H1 (cell line): ENCODE measurements around the gene SLC24A4. TPM values are rescaled to one million over a fixed set of nuclear protein-coding genes. Genes with fewer than 3 reads are reported as not detected.

Source experiments
- CTCF ChIA-PET: fragments of 300-600 bp; sonication (Branson Sonifier 250); formaldehyde crosslinking; loops from one replicate; lab custom pipeline; 2021; ENCODE audit not compliant: partially characterized antibody; lab: Charles Lee
- POLR2A ChIA-PET: fragments of 300-600 bp; sonication (Branson Sonifier 250); formaldehyde crosslinking; loops from one replicate; lab custom pipeline; 2021; ENCODE audit warnings: inconsistent platforms; ENCODE audit not compliant: partially characterized antibody; lab: Charles Lee
- DNase-seq, 2 experiments: peaks; one replicate each; pipeline versions ENCODE4 v3.0.0 to v3.0.0-alpha.2; 2010 to 2022; ENCODE audit warnings: low spot score in 2 of 2, low read depth in 1 of 2, mixed read lengths in 1 of 2
- FAIRE-seq: peaks from 2 replicates; lab custom pipeline; 2011; peaks lifted over from hg19 to GRCh38; lab: Jason Lieb, UNC
- H2AFZ ChIP-seq: 2 replicates; pipeline ENCODE4 v1.8.1; 2012; ENCODE audit warnings: low read length, inconsistent platforms
- H2AK5ac ChIP-seq: 2 replicates; pipeline ENCODE4 v1.6.1; 2013; ENCODE audit warnings: low read depth, low read length
- H2BK120ac ChIP-seq: replicated peaks from 2 replicates; pipeline ENCODE3; 2013; ENCODE audit warnings: low read depth, low read length, inconsistent platforms
- H2BK12ac ChIP-seq: 2 replicates; pipeline ENCODE4 v1.6.1; 2013; ENCODE audit warnings: low read depth, low read length
- H2BK15ac ChIP-seq: 2 replicates; pipeline ENCODE4 v1.6.1; 2013; ENCODE audit warnings: low read length
- H2BK20ac ChIP-seq: 2 replicates; pipeline ENCODE4 v1.6.1; 2013; ENCODE audit warnings: low read length
- H2BK5ac ChIP-seq: 2 replicates; pipeline ENCODE4 v1.6.1; 2013; ENCODE audit warnings: low read depth, low read length
- H3K14ac ChIP-seq: 2 replicates; pipeline ENCODE4 v1.6.1; 2013; ENCODE audit warnings: inconsistent platforms; ENCODE audit not compliant: insufficient read length
- H3K18ac ChIP-seq: 2 replicates; pipeline ENCODE4 v1.6.1; 2013; ENCODE audit warnings: low read length; ENCODE audit errors: extremely low read depth
- H3K23ac ChIP-seq: 2 replicates; pipeline ENCODE4 v1.6.1; 2013; ENCODE audit warnings: inconsistent platforms; ENCODE audit not compliant: insufficient read length
- H3K23me2 ChIP-seq: 2 replicates; pipeline ENCODE4 v1.6.1; 2013; ENCODE audit warnings: low read depth, low read length
- H3K27ac ChIP-seq: 2 replicates; pipeline ENCODE4 v1.6.1; 2011; ENCODE audit warnings: low read depth, low read length, inconsistent platforms
- H3K27me3 ChIP-seq, 4 experiments: replicated peaks in 1 of 4; 1 replicate in 1 of 4; 2 replicates in 3 of 4; pipeline versions ENCODE4 v1.6.1 to v1.8.1; 2011 to 2013; ENCODE audit warnings: low read length in 3 of 4, mild to moderate bottlenecking in 3 of 4, inconsistent platforms in 2 of 4, mixed read lengths in 2 of 4, moderate library complexity in 1 of 4; ENCODE audit not compliant: control insufficient read depth in 3 of 4, insufficient read depth in 3 of 4; ENCODE audit errors: extremely low read depth in 1 of 4
- H3K36me3 ChIP-seq, 4 experiments: 2 replicates each; pipeline versions ENCODE4 v1.6.1 to v1.8.1; 2011 to 2013; ENCODE audit warnings: mild to moderate bottlenecking in 4 of 4, low read length in 3 of 4, moderate library complexity in 2 of 4, control low read depth in 1 of 4, inconsistent platforms in 1 of 4; ENCODE audit not compliant: insufficient read depth in 4 of 4, control insufficient read depth in 2 of 4
- H3K4ac ChIP-seq: replicated peaks from 2 replicates; pipeline ENCODE3; 2013; ENCODE audit warnings: low read length, low read depth, mixed read lengths, inconsistent platforms; ENCODE audit not compliant: insufficient read length
- H3K4me1 ChIP-seq, 4 experiments: replicated peaks in 1 of 4; 1 replicate in 1 of 4; 2 replicates in 3 of 4; pipeline versions ENCODE4 v1.6.1 to v1.8.1; 2011 to 2013; ENCODE audit warnings: low read length in 3 of 4, inconsistent platforms in 2 of 4, mixed read lengths in 1 of 4; ENCODE audit not compliant: insufficient read depth in 4 of 4, control insufficient read depth in 3 of 4
- H3K4me2 ChIP-seq, 2 experiments: 2 replicates each; pipeline versions ENCODE4 v1.6.1 to v1.8.1; 2011 to 2013; ENCODE audit warnings: low read depth in 2 of 2, low read length in 2 of 2, control low read depth in 1 of 2, inconsistent platforms in 1 of 2, mild to moderate bottlenecking in 1 of 2; ENCODE audit not compliant: insufficient read depth in 1 of 2
- H3K4me3 ChIP-seq, 4 experiments: fragments of 200-600, 300-600 bp in 1 of 4; sonication (generic), shearing (Covaris generic), sonication (Bioruptor Twin) in 1 of 4; 2 replicates each; pipeline versions ENCODE4 v1.5.1 to v1.8.1; 2011 to 2016; ENCODE audit warnings: low read length in 4 of 4, low read depth in 3 of 4, control low read depth in 2 of 4, inconsistent platforms in 2 of 4, mild to moderate bottlenecking in 2 of 4, mixed read lengths in 1 of 4, moderate library complexity in 1 of 4; ENCODE audit not compliant: insufficient read depth in 2 of 4; ENCODE audit errors: extremely low read depth in 1 of 4
- H3K56ac ChIP-seq: replicated peaks from 2 replicates; pipeline ENCODE3; 2013; ENCODE audit warnings: low read depth, mild to moderate bottlenecking, mixed read lengths, low read length, inconsistent platforms; ENCODE audit not compliant: insufficient read length
- H3K79me1 ChIP-seq: 2 replicates; pipeline ENCODE4 v1.6.1; 2013; ENCODE audit warnings: low read depth, low read length, control low read depth
- H3K79me2 ChIP-seq, 2 experiments: 2 replicates each; pipeline versions ENCODE4 v1.6.1 to v1.8.1; 2012 to 2013; ENCODE audit warnings: low read length in 2 of 2, mild to moderate bottlenecking in 2 of 2, inconsistent platforms in 1 of 2; ENCODE audit not compliant: insufficient read depth in 2 of 2, control insufficient read depth in 1 of 2
- H3K9ac ChIP-seq, 4 experiments: replicated peaks in 1 of 4; 1 replicate in 1 of 4; 2 replicates in 3 of 4; pipeline versions ENCODE4 v1.6.1 to v1.8.1; 2011 to 2013; ENCODE audit warnings: low read depth in 3 of 4, low read length in 3 of 4, control low read depth in 2 of 4, mild to moderate bottlenecking in 2 of 4, moderate library complexity in 2 of 4, inconsistent platforms in 1 of 4; ENCODE audit errors: extremely low read depth in 1 of 4
- H3K9me3 ChIP-seq, 2 experiments: 2 replicates each; pipeline versions ENCODE4 v1.6.1 to v1.8.1; 2012 to 2013; ENCODE audit warnings: mild to moderate bottlenecking in 2 of 2, moderate library complexity in 2 of 2, control low read depth in 1 of 2, inconsistent platforms in 1 of 2, low read depth in 1 of 2, low read length in 1 of 2, mixed read lengths in 1 of 2; ENCODE audit not compliant: insufficient read depth in 2 of 2
- H4K20me1 ChIP-seq, 2 experiments: replicated peaks in 1 of 2; 2 replicates each; pipeline versions ENCODE3 to v1.8.1; 2011 to 2013; ENCODE audit warnings: inconsistent platforms in 2 of 2, low read length in 2 of 2, mild to moderate bottlenecking in 1 of 2; ENCODE audit not compliant: insufficient read depth in 2 of 2, control insufficient read depth in 1 of 2
- H4K5ac ChIP-seq: 2 replicates; pipeline ENCODE4 v1.6.1; 2013; ENCODE audit warnings: low read length, low read depth, mixed read lengths, inconsistent platforms; ENCODE audit not compliant: insufficient read length
- H4K8ac ChIP-seq: 2 replicates; pipeline ENCODE4 v1.8.0; 2013; ENCODE audit warnings: mild to moderate bottlenecking, moderate library complexity, low read length, inconsistent platforms; ENCODE audit not compliant: insufficient read depth; ENCODE audit errors: extremely low read depth
- H4K91ac ChIP-seq: replicated peaks from 2 replicates; pipeline ENCODE3; 2013; ENCODE audit warnings: low read length, mixed read lengths, inconsistent platforms; ENCODE audit not compliant: insufficient read length
- CTBP2 ChIP-seq: IDR thresholded peaks from 2 replicates; pipeline ENCODE4 v1.7.0; 2011; ENCODE audit warnings: borderline replicate concordance, mild to moderate bottlenecking, moderate library complexity, mixed read lengths, low read length; ENCODE audit not compliant: insufficient read depth, insufficient read length
- KDM5A ChIP-seq: fragments of 200-600 bp; IDR thresholded peaks from 2 replicates; pipeline ENCODE4 v1.7.1; 2012; ENCODE audit warnings: mild to moderate bottlenecking, low read length, inconsistent platforms, mixed read lengths
- NANOG ChIP-seq: IDR thresholded peaks from 2 replicates; pipeline ENCODE4 v1.6.1; 2011; ENCODE audit warnings: low read length, low read depth, mild to moderate bottlenecking, inconsistent platforms; ENCODE audit not compliant: insufficient read depth, poor library complexity, severe bottlenecking
- WGBS, 2 experiments: shearing (Covaris generic) in 1 of 2; methylation state at CpG; one replicate each; pipeline versions ENCODE4 v1.1.6 to v1.1.7; 2013 to 2015; ENCODE audit warnings: low lambda C conversion rate in 2 of 2, mixed read lengths in 2 of 2, inconsistent platforms in 1 of 2, low coverage in 1 of 2, missing lambda C conversion rate in 1 of 2; ENCODE audit not compliant: insufficient replicate concordance in 2 of 2, insufficient coverage in 1 of 2, insufficient read length in 1 of 2; ENCODE audit errors: extremely low coverage in 1 of 2, missing lambda C conversion rate in 1 of 2; 5-methylcytosine and 5-hydroxymethylcytosine counted together
- polyA plus RNA-seq, 7 experiments: library from polyadenylated mRNA; depleted of rRNA in 3 of 7; stranded (reverse) in 5 of 7; unstranded in 2 of 7; fragments of >200 nt in 5 of 7; fragments of 200-250 nt in 2 of 7; gene quantifications; 1 replicate in 5 of 7; 2 replicates in 1 of 7; 4 replicates in 1 of 7; pipeline versions ENCODE4 v1.2.1 to v1.2.3, GENCODE V29; 2011 to 2013; ENCODE audit warnings: missing spikeins in 2 of 7, mixed read lengths in 2 of 7
- total RNA-seq: library from RNA; stranded (reverse); fragmentation: NEBNext Ultra II Directional; extraction: Animal tissue kit (Norgen Biotek cat#: 25700); gene quantifications from 2 replicates; pipeline ENCODE4 v1.2.1, GENCODE V29; 2021
- TF ChIP-seq, protein P1 (sequence below): IDR thresholded peaks from 2 replicates; pipeline ENCODE4 v1.6.1; 2012; ENCODE audit warnings: inconsistent platforms
- TF ChIP-seq, protein P2 (sequence below): IDR thresholded peaks from 2 replicates; pipeline ENCODE4 v1.6.1; 2012; ENCODE audit warnings: low read length, inconsistent platforms

Gene SLC24A4
- total and polyA plus RNA-seq, 2 of the 8 experiments (the other 6 are each of a cell fraction or from before 2014, with no cell fraction given), result 0.27 to 0.89 TPM

- no peaks in the 10 kb centered on the region for H3K23me2 ChIP-seq
- POLR2A ChIA-PET, result no interaction called here
- no peak overlapping the region for H2BK15ac ChIP-seq
- H2BK20ac ChIP-seq, result peak overlapping the region; percentile 26; the same call in 1 of the 2 replicates
- H3K36me3 ChIP-seq, result no peaks in the 10 kb centered on the region
- H4K5ac ChIP-seq, result no peak overlapping the region
- H2BK12ac ChIP-seq, result no peak overlapping the region
- no peak overlapping the region for H4K91ac ChIP-seq
- no peak overlapping the region for H3K9ac ChIP-seq
- no peaks in the 10 kb centered on the region for H3K79me1 ChIP-seq
- no peak overlapping the region for H3K23ac ChIP-seq
- H3K4me3 ChIP-seq, result peak overlapping the region in 1 of 4 experiments; percentile 1; a peak in 1 of 8 replicates
- H2AK5ac ChIP-seq, result no peak overlapping the region
- no peak overlapping the region for H3K56ac ChIP-seq
- FAIRE-seq (no peak), DNase-seq (no peak)
- no peaks in the 10 kb centered on the region for H3K27me3 ChIP-seq
- H2AFZ ChIP-seq, result no peak overlapping the region
- H3K14ac ChIP-seq, result no peak overlapping the region
- no peaks in the 10 kb centered on the region for H3K79me2 ChIP-seq
- H2BK5ac ChIP-seq, result no peak overlapping the region
- WGBS, 2 experiments, result 49% methylated on average over 9 of the region's 9 CpGs; no CpG with 5 or more reads in 1 of the 2 experiments
- peak overlapping the region; percentile 22 to 29; a peak in 1 of 4 replicates for H3K4me2 ChIP-seq
- H3K4ac ChIP-seq, result no peak overlapping the region
- no peaks in the 10 kb centered on the region for H3K9me3 ChIP-seq
- H4K20me1 ChIP-seq, result peaks cover 0 to 1% of the 10 kb centered on the region in 2 experiments
- no peak overlapping the region for H3K27ac ChIP-seq
- peaks cover 6 to 22% (median 9%) of the 10 kb centered on the region in 4 experiments; a peak in 6 of 7 replicates for H3K4me1 ChIP-seq
- no peak overlapping the region for H3K18ac ChIP-seq
- H2BK120ac ChIP-seq, result no peak overlapping the region
- TF ChIP-seq, protein P1, sequence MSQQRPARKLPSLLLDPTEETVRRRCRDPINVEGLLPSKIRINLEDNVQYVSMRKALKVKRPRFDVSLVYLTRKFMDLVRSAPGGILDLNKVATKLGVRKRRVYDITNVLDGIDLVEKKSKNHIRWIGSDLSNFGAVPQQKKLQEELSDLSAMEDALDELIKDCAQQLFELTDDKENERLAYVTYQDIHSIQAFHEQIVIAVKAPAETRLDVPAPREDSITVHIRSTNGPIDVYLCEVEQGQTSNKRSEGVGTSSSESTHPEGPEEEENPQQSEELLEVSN, result no peak
- no peak for TF ChIP-seq CTBP2
- TF ChIP-seq NANOG, result no peak
- TF ChIP-seq, protein P2, sequence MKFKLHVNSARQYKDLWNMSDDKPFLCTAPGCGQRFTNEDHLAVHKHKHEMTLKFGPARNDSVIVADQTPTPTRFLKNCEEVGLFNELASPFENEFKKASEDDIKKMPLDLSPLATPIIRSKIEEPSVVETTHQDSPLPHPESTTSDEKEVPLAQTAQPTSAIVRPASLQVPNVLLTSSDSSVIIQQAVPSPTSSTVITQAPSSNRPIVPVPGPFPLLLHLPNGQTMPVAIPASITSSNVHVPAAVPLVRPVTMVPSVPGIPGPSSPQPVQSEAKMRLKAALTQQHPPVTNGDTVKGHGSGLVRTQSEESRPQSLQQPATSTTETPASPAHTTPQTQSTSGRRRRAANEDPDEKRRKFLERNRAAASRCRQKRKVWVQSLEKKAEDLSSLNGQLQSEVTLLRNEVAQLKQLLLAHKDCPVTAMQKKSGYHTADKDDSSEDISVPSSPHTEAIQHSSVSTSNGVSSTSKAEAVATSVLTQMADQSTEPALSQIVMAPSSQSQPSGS, result no peak
- no peak for TF ChIP-seq KDM5A
- CTCF ChIA-PET, result interaction anchor here (0.8 kb wide), 1 partner anchor 12 kb away, joined by 3 read pairs; no protein-coding TSS in a partner anchor
- no peak overlapping the region for H4K8ac ChIP-seq
Measured at GRCh38 chr14:92397150-92397952, 74.4 kb downstream of the SLC24A4 start.
